Measurements from ENCODE around the gene LMF1. TPM values are rescaled to one million over a fixed set of nuclear protein-coding genes. Genes with fewer than 3 reads are reported as not detected.

Gene LMF1
- total and polyA plus RNA-seq, 2 of the 13 experiments (the other 11 are each of a cell fraction or from before 2014, with no cell fraction given): 6.8 to 8.5 TPM

- ATAC-seq (no peak), DNase-seq (ENCODE audit: low spot score) (no peak), FAIRE-seq (no peak)
- Histone ChIP-seq H3K4me3 (replicated peaks in 1 of 3; ENCODE audit: insufficient read depth in 1 of 3, low read depth in 2 of 3, low read length in 3 of 3) (peak within 1 kb of the TSS; percentile 40 to 65 (median 50); a peak in 5 of 6 replicates), H3K27me3 (ENCODE audit: control insufficient read depth in 1 of 2, insufficient read depth in 2 of 2, low read length in 2 of 2) (peaks cover 26 to 85% of the 10 kb centered on the region in 2 experiments), H3K9ac (ENCODE audit: insufficient read depth, low read depth, low read length) (no peak within 1 kb of the TSS), H3K27ac (ENCODE audit: extremely low read length, insufficient read depth, low read length) (no peak within 1 kb of the TSS), H2AFZ (ENCODE audit: low read length) (no peak within 1 kb of the TSS), H3K79me2 (ENCODE audit: insufficient read depth, low read length) (no peaks in the 10 kb centered on the region), H3K4me1 (ENCODE audit: insufficient read depth, low read length) (peaks cover 6% of the 10 kb centered on the region), H3K36me3 (replicated peaks in 1 of 2; ENCODE audit: control insufficient read depth in 1 of 2, insufficient read depth in 2 of 2, low read length in 2 of 2) (no peaks in the 10 kb centered on the region), H3K9me3 (ENCODE audit: low read length) (no peaks in the 10 kb centered on the region), H3K4me2 (ENCODE audit: low read depth, low read length) (peak within 1 kb of the TSS; percentile 76), H4K20me1 (ENCODE audit: insufficient read depth, low read length) (no peaks in the 10 kb centered on the region)
- WGBS (ENCODE audit: low lambda C conversion rate): no CpG with 5 or more reads among the region's 80 CpGs
- intact Hi-C loops (cut with micrococcal nuclease; ENCODE audit: unreplicated experiment): no loop called here
- BruUV-seq (replicated peaks): no TSS peak
- in situ Hi-C loops (cut with HindIII; ENCODE audit: extremely low pct_ligation_motif_present, low pct_unique_long_range_greater_than_20kb): no loop called here
- ChIA-PET CTCF (ENCODE audit: low intra/inter-chr PET ratio, low total read pairs) (no interaction called here), POLR2A (interaction anchor here (3.6 kb wide), 1 partner anchor 10 kb away, joined by 38 read pairs; the partner anchor contains the start of gene LMF1)
- TF ChIP-seq MAFG (CRISPR knock-in tag; IDR thresholded peaks at IDR 0.05) (no peak), ZBTB14 (CRISPR knock-in tag; IDR thresholded peaks at IDR 0.05) (peak; percentile 54; the same call in 1 of the 2 replicates)
Observed at GRCh38 chr16:981695-982144, 10.9 kb upstream of the LMF1 start, which contains the start of gene SOX8. SOX8 (plus strand) TSS chr16:981770; CDS start chr16:981923, 153 bp downstream.

GRCh38 chr16:980595-980854, 9.7 kb upstream of the LMF1 start:
- H3K27ac ChIP-seq (ENCODE audit: extremely low read length, insufficient read depth, low read length): no peak overlapping the region
- H3K9ac ChIP-seq (ENCODE audit: insufficient read depth, low read depth, low read length): no peak overlapping the region
- H3K4me2 ChIP-seq (ENCODE audit: low read depth, low read length): peak overlapping the region; percentile 76
- peaks cover 22 to 85% of the 10 kb centered on the region in 2 experiments for H3K27me3 ChIP-seq (ENCODE audit: control insufficient read depth in 1 of 2, insufficient read depth in 2 of 2, low read length in 2 of 2)
- CTCF ChIA-PET (ENCODE audit: low intra/inter-chr PET ratio, low total read pairs): no interaction called here
- in situ Hi-C loops (cut with HindIII; ENCODE audit: extremely low pct_ligation_motif_present, low pct_unique_long_range_greater_than_20kb) (no loop called here), intact Hi-C loops (cut with micrococcal nuclease; ENCODE audit: unreplicated experiment) (no loop called here)
- H3K4me1 ChIP-seq (ENCODE audit: insufficient read depth, low read length): peaks cover 18% of the 10 kb centered on the region
- BruUV-seq (replicated peaks): no TSS peak
- FAIRE-seq: no peak
- H3K36me3 ChIP-seq (replicated peaks in 1 of 2; ENCODE audit: control insufficient read depth in 1 of 2, insufficient read depth in 2 of 2, low read length in 2 of 2): no peaks in the 10 kb centered on the region
- no peaks in the 10 kb centered on the region for H3K9me3 ChIP-seq (ENCODE audit: low read length)
- POLR2A ChIA-PET: interaction anchor here (0.6 to 3.6 kb wide), 2 partner anchors 9 to 428 kb away, joined by 3 to 38 read pairs; partner anchors contain the start of gene LMF1
- ATAC-seq: no peak
- peak overlapping the region; percentile 40 to 65 (median 40); a peak in 4 of 6 replicates for H3K4me3 ChIP-seq (replicated peaks in 1 of 3; ENCODE audit: insufficient read depth in 1 of 3, low read depth in 2 of 3, low read length in 3 of 3)
- DNase-seq (ENCODE audit: low spot score): no peak
- no CpG with 5 or more reads among the region's 31 CpGs for WGBS (ENCODE audit: low lambda C conversion rate)
- no peak overlapping the region for H2AFZ ChIP-seq (ENCODE audit: low read length)
- no peaks in the 10 kb centered on the region for H3K79me2 ChIP-seq (ENCODE audit: insufficient read depth, low read length)
- H4K20me1 ChIP-seq (ENCODE audit: insufficient read depth, low read length): no peaks in the 10 kb centered on the region
- peak; percentile 9; the same call in 1 of the 2 replicates for TF ChIP-seq RBFOX2 (IDR thresholded peaks at IDR 0.05; ENCODE audit: low read depth, low read length)
- no peak for TF ChIP-seq ARNT2 (CRISPR knock-in tag; IDR thresholded peaks at IDR 0.05; ENCODE audit: low read depth)
- TF ChIP-seq KLF12 (CRISPR knock-in tag; IDR thresholded peaks at IDR 0.05; ENCODE audit: borderline replicate concordance): no peak
- no peak for TF ChIP-seq HNF1A (IDR thresholded peaks at IDR 0.05; ENCODE audit: low read depth)
- 0 out of 2 replicates have a peak, but pooled peaks have one; percentile 17 for TF ChIP-seq HNF1A (CRISPR knock-in tag; IDR thresholded peaks at IDR 0.05; ENCODE audit: borderline replicate concordance)
- 0 out of 2 replicates have a peak, but pooled peaks have one; percentile 21 for TF ChIP-seq IRF9 (CRISPR knock-in tag; IDR thresholded peaks at IDR 0.05; ENCODE audit: borderline replicate concordance)

All from HepG2 (cell line).